ENCODE data around the gene CENPB. TPM values are rescaled to one million over a fixed set of nuclear protein-coding genes. Genes with fewer than 3 reads are reported as not detected.

The CENPB gene
- polyA plus RNA-seq, 1 of the 3 experiments (the other 2 are of a cell fraction), result 41.2 TPM

DNA sequence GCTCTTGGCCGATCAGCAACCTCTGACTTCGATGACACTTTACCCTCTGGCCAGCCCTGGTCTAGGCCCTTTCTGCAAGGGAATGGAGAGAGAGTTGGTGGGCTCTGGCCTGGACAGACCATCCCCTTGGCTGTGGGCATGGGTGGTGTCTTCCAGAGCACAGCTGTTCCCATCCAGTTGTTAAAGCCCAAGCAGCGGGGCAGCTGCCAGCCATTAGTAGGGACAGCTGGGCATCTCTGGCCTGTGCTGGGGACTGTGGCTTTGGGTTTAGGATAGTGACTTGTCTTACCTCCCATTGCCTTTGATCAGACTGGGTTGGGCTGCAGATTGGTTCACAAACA, 12.3 kb upstream of the CENPB start:
- ChIA-PET POLR2A (no interaction called here), CTCF (interaction anchor here (3.0 kb wide), 1 partner anchor 20 kb away, joined by 23 read pairs; the partner anchor contains the start of gene AP5S1)
- 0 out of 2 replicates have a peak overlapping the region, but pooled peaks have one; percentile 21 for H3K9ac ChIP-seq
- H3K4me1 ChIP-seq (ENCODE audit: control insufficient read depth in 1 of 2, insufficient read depth in 2 of 2, low read depth in 1 of 2, low read length in 1 of 2), result peaks cover 17 to 41% of the 10 kb centered on the region in 2 experiments; a peak in 3 of 4 replicates
- peaks cover 53% of the 10 kb centered on the region for H3K79me2 ChIP-seq (ENCODE audit: insufficient read depth)
- no peaks in the 10 kb centered on the region for H3K9me2 ChIP-seq
- peak overlapping the region in 1 of 2 experiments; percentile 70; a peak in 2 of 4 replicates for H3K27ac ChIP-seq (ENCODE audit: low read depth in 2 of 2, low read length in 1 of 2)
- WGBS (ENCODE audit: low lambda C conversion rate), result 93% methylated on average over 3 of the region's 3 CpGs
- H3K27me3 ChIP-seq (ENCODE audit: insufficient read depth), result no peaks in the 10 kb centered on the region
- peak overlapping the region; percentile 98; the same call in 1 of the 2 replicates for H3K4me2 ChIP-seq
- H3F3A ChIP-seq (replicated peaks; ENCODE audit: insufficient read depth), result peaks cover 3% of the 10 kb centered on the region
- TF ChIP-seq NRF1 (IDR thresholded peaks at IDR 0.05; ENCODE audit: low read depth, low read length), result no peak
- no peak for TF ChIP-seq YY1 (IDR thresholded peaks at IDR 0.05; ENCODE audit: low read depth)
- TF ChIP-seq, protein P1, sequence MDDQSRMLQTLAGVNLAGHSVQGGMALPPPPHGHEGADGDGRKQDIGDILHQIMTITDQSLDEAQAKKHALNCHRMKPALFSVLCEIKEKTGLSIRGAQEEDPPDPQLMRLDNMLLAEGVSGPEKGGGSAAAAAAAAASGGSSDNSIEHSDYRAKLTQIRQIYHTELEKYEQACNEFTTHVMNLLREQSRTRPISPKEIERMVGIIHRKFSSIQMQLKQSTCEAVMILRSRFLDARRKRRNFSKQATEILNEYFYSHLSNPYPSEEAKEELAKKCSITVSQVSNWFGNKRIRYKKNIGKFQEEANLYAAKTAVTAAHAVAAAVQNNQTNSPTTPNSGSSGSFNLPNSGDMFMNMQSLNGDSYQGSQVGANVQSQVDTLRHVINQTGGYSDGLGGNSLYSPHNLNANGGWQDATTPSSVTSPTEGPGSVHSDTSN (IDR thresholded peaks at IDR 0.05), result no peak
- no peak for TF ChIP-seq EZH2phosphoT487 (IDR thresholded peaks at IDR 0.05; ENCODE audit: borderline replicate concordance, low read depth)
- TF ChIP-seq FOXJ3 (CRISPR knock-in tag; IDR thresholded peaks at IDR 0.05), result no peak
- no peak for TF ChIP-seq RCOR1 (IDR thresholded peaks at IDR 0.05; ENCODE audit: low read length)
- TF ChIP-seq EP300 (IDR thresholded peaks at IDR 0.05; ENCODE audit: borderline replicate concordance in 1 of 2, low read depth in 1 of 2, low read length in 1 of 2), result no peak
- TF ChIP-seq SIN3A (IDR thresholded peaks at IDR 0.05; ENCODE audit: borderline replicate concordance, low read depth, low read length), result no peak
- no peak for TF ChIP-seq TEAD4 (IDR thresholded peaks at IDR 0.05; ENCODE audit: borderline replicate concordance, insufficient read depth)
- TF ChIP-seq ELF1 (IDR thresholded peaks at IDR 0.05), result no peak
- TF ChIP-seq, protein P2, sequence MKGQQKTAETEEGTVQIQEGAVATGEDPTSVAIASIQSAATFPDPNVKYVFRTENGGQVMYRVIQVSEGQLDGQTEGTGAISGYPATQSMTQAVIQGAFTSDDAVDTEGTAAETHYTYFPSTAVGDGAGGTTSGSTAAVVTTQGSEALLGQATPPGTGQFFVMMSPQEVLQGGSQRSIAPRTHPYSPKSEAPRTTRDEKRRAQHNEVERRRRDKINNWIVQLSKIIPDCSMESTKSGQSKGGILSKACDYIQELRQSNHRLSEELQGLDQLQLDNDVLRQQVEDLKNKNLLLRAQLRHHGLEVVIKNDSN (IDR thresholded peaks at IDR 0.05; ENCODE audit: borderline replicate concordance, low read depth), result no peak
- no peak for TF ChIP-seq GATA2 (CRISPR knock-in tag; IDR thresholded peaks at IDR 0.05)
- TF ChIP-seq, protein P3, sequence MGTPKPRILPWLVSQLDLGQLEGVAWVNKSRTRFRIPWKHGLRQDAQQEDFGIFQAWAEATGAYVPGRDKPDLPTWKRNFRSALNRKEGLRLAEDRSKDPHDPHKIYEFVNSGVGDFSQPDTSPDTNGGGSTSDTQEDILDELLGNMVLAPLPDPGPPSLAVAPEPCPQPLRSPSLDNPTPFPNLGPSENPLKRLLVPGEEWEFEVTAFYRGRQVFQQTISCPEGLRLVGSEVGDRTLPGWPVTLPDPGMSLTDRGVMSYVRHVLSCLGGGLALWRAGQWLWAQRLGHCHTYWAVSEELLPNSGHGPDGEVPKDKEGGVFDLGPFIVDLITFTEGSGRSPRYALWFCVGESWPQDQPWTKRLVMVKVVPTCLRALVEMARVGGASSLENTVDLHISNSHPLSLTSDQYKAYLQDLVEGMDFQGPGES (IDR thresholded peaks at IDR 0.05; ENCODE audit: low read depth, low read length), result no peak
- TF ChIP-seq, protein P4, sequence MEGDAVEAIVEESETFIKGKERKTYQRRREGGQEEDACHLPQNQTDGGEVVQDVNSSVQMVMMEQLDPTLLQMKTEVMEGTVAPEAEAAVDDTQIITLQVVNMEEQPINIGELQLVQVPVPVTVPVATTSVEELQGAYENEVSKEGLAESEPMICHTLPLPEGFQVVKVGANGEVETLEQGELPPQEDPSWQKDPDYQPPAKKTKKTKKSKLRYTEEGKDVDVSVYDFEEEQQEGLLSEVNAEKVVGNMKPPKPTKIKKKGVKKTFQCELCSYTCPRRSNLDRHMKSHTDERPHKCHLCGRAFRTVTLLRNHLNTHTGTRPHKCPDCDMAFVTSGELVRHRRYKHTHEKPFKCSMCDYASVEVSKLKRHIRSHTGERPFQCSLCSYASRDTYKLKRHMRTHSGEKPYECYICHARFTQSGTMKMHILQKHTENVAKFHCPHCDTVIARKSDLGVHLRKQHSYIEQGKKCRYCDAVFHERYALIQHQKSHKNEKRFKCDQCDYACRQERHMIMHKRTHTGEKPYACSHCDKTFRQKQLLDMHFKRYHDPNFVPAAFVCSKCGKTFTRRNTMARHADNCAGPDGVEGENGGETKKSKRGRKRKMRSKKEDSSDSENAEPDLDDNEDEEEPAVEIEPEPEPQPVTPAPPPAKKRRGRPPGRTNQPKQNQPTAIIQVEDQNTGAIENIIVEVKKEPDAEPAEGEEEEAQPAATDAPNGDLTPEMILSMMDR (IDR thresholded peaks at IDR 0.05), result no peak
- no peaks in the 10 kb centered on the region for H3K9me3 ChIP-seq
- H4K20me1 ChIP-seq (ENCODE audit: insufficient read depth), result no peaks in the 10 kb centered on the region
- peaks cover 26 to 45% of the 10 kb centered on the region in 2 experiments for H3K36me3 ChIP-seq (replicated peaks in 1 of 2; ENCODE audit: control insufficient read depth in 1 of 2, insufficient read depth in 2 of 2, low read length in 1 of 2)
- no peak for DNase-seq
- no peak overlapping the region for H3K4me3 ChIP-seq (ENCODE audit: low read depth in 2 of 2, low read length in 1 of 2)
- no peak overlapping the region for H2AFZ ChIP-seq (ENCODE audit: low read depth)
